ENCODE data around the gene SEM1. TPM values are rescaled to one million over a fixed set of nuclear protein-coding genes. Genes with fewer than 3 reads are reported as not detected.

Gene SEM1
- total and polyA plus RNA-seq, 2 donors (not counting 3 experiments of a cell fraction or from before 2014, with no cell fraction given): 16.7 to 81.6 TPM

DNA sequence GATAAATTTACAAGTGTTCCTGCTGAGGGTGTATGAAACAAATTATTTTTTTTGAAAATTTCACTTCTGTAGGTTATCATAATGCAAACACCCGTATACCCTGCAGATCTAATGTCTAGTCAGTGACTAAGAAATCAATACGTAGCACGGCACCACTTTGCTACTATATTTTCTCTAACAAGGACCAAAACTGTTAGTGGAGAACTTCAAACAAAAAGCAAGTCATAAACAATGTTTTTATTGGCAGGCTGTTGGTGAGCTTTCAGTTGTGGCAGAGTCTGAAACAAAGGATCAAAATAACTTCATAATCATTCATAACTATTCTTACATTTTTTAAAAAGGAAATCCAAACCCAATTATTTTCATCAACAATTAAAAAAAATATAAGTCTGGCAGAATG is 11.8 kb downstream of the SEM1 start:
- H3K9me1 ChIP-seq (replicated peaks; ENCODE audit: control insufficient read depth, extremely low read depth, insufficient read depth, low read length): no peaks in the 10 kb centered on the region
- H3K4me1 ChIP-seq (ENCODE audit: control insufficient read depth, extremely low read depth, insufficient read depth, low read length): peaks cover 9% of the 10 kb centered on the region
- intact Hi-C loops (cut with micrococcal nuclease): loop anchor here (1.0 kb wide), 1 partner anchor 11 kb away; the partner anchor contains the start of gene SEM1
- no peak overlapping the region for H3K9ac ChIP-seq (replicated peaks; ENCODE audit: extremely low read depth, insufficient read depth, low read length)
- DNase-seq (ENCODE audit: low read depth, low spot score): peak; percentile 76
- H3K4me2 ChIP-seq (ENCODE audit: insufficient read depth, low read length): peak overlapping the region; percentile 42
- no TSS peak for BruUV-seq (replicated peaks)
- no peak overlapping the region for H3K4me3 ChIP-seq (replicated peaks in 1 of 3; ENCODE audit: insufficient read depth in 1 of 3, low read depth in 1 of 3, low read length in 3 of 3)
- H4K20me1 ChIP-seq (replicated peaks; ENCODE audit: control insufficient read depth, extremely low read depth, insufficient read depth, low read length): peaks cover 20% of the 10 kb centered on the region
- dilution Hi-C loops (cut with MboI; ENCODE audit: extremely low pct_ligation_motif_present, low sequenced_read_pairs): no loop called here
- no peak overlapping the region for H2AFZ ChIP-seq (ENCODE audit: low read depth, low read length)
- ChIA-PET CTCF (no interaction called here), POLR2A (no interaction called here)
- H3K27me3 ChIP-seq (ENCODE audit: control insufficient read depth in 2 of 2, insufficient read depth in 2 of 2, low read length in 2 of 2): no peaks in the 10 kb centered on the region
- peak; percentile 48 for FAIRE-seq
- TF ChIP-seq FOS (IDR thresholded peaks at IDR 0.05; ENCODE audit: borderline replicate concordance, insufficient read depth, low read length): no peak
- no peak for TF ChIP-seq MYC (IDR thresholded peaks at IDR 0.05; ENCODE audit: low read depth, low read length)
- no peak for TF ChIP-seq JUN (IDR thresholded peaks at IDR 0.05; ENCODE audit: borderline replicate concordance, insufficient read depth, insufficient read length, low read depth)
- no peak for TF ChIP-seq GATA2 (IDR thresholded peaks at IDR 0.05; ENCODE audit: insufficient read depth, insufficient read length, low read depth, low read length)
- no peak for TF ChIP-seq POLR2AphosphoS5 (IDR thresholded peaks at IDR 0.05; ENCODE audit: insufficient read depth, low read depth, low read length)
- TF ChIP-seq EZH2 (IDR thresholded peaks at IDR 0.05; ENCODE audit: borderline replicate concordance, low read depth, low read length, severe bottlenecking): no peak
- no peak for TF ChIP-seq POLR2A (IDR thresholded peaks at IDR 0.05; ENCODE audit: low read depth, low read length)
- TF ChIP-seq, protein P1, sequence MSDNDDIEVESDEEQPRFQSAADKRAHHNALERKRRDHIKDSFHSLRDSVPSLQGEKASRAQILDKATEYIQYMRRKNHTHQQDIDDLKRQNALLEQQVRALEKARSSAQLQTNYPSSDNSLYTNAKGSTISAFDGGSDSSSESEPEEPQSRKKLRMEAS (IDR thresholded peaks at IDR 0.05; ENCODE audit: insufficient read depth, insufficient read length): no peak
- no peak for TF ChIP-seq CTCF (IDR thresholded peaks at IDR 0.05; ENCODE audit: extremely low read depth in 1 of 2, insufficient read depth in 1 of 2, low read depth in 1 of 2, low read length in 2 of 2)
- peaks cover 79% of the 10 kb centered on the region for H3K79me2 ChIP-seq (ENCODE audit: control insufficient read depth, insufficient read depth, low read length)
- no peak overlapping the region for H3K27ac ChIP-seq (ENCODE audit: insufficient read depth, low read depth, low read length)
- H3K9me3 ChIP-seq (replicated peaks; ENCODE audit: control insufficient read depth, insufficient read depth, low read length): no peaks in the 10 kb centered on the region
- peaks cover 0 to 1% of the 10 kb centered on the region in 2 experiments for H3K36me3 ChIP-seq (ENCODE audit: control insufficient read depth in 2 of 2, extremely low read depth in 1 of 2, insufficient read depth in 2 of 2, low read length in 2 of 2)
